PFSK-1 (cell line): ENCODE data around the gene KLF6.

Source experiments
- FOXP2 ChIP-seq: optimal IDR thresholded peaks from 2 replicates; pipeline ENCODE3; 2011; ENCODE audit warnings: borderline replicate concordance, control low read depth, inconsistent platforms; ENCODE audit not compliant: insufficient read depth; ENCODE audit errors: extremely low read length, extremely low read depth
- POLR2AphosphoS5 ChIP-seq: IDR thresholded peaks from 2 replicates; pipeline ENCODE4 v1.6.1; 2012; ENCODE audit warnings: low read depth, mild to moderate bottlenecking, control low read depth, low read length, moderate library complexity
- REST ChIP-seq, 2 experiments: IDR thresholded peaks; 2 replicates each; pipeline versions ENCODE4 v1.6.1 to v1.8.0; 2011 to 2012; ENCODE audit warnings: low read depth in 2 of 2, low read length in 2 of 2, control low read depth in 1 of 2, inconsistent platforms in 1 of 2, mild to moderate bottlenecking in 1 of 2, moderate library complexity in 1 of 2; ENCODE audit not compliant: insufficient read depth in 1 of 2
- SIN3A ChIP-seq: IDR thresholded peaks from 2 replicates; pipeline ENCODE4 v1.6.1; 2012; ENCODE audit warnings: mild to moderate bottlenecking, low read length, moderate library complexity, borderline replicate concordance; ENCODE audit not compliant: insufficient read depth
- TAF1 ChIP-seq: IDR thresholded peaks from 2 replicates; pipeline ENCODE4 v1.6.1; 2012; ENCODE audit warnings: low read length, control low read depth, borderline replicate concordance; ENCODE audit not compliant: insufficient read depth

- TF ChIP-seq REST (IDR thresholded peaks at IDR 0.05; ENCODE audit: insufficient read depth in 1 of 2, low read depth in 2 of 2, low read length in 2 of 2) (no peak), POLR2AphosphoS5 (no peak), SIN3A (no peak), TAF1 (no peak), FOXP2 (no peak)
These were observed 1.4 kb upstream of the KLF6 start for GRCh38 chr10:3786295-3787015.
